HG03457 (cell line): ENCODE data around the gene GALNT10.
"Not testable (repeated sequence)": the region's sequence is repeated elsewhere in the genome, so short reads cannot be mapped to it uniquely, and the experiment has no call there.

Experiments
- ATAC-seq: cut with Tn5 transposase; IDR thresholded peaks from one replicate; pipeline ENCODE4 v1.9.1; 2021; ENCODE audit warnings: moderate number of reproducible peaks; ENCODE audit not compliant: unreplicated experiment

Gene GALNT10, protein sequence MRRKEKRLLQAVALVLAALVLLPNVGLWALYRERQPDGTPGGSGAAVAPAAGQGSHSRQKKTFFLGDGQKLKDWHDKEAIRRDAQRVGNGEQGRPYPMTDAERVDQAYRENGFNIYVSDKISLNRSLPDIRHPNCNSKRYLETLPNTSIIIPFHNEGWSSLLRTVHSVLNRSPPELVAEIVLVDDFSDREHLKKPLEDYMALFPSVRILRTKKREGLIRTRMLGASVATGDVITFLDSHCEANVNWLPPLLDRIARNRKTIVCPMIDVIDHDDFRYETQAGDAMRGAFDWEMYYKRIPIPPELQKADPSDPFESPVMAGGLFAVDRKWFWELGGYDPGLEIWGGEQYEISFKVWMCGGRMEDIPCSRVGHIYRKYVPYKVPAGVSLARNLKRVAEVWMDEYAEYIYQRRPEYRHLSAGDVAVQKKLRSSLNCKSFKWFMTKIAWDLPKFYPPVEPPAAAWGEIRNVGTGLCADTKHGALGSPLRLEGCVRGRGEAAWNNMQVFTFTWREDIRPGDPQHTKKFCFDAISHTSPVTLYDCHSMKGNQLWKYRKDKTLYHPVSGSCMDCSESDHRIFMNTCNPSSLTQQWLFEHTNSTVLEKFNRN

GRCh38 chr5:154190595-154191304, at the start of gene GALNT10:
Gene GALNT10 (plus strand): TSS chr5:154190733. CDS start chr5:154190867, 134 bp downstream.
- peak; percentile 61 for ATAC-seq

GRCh38 chr5:154141745-154142221, 48.8 kb upstream of the GALNT10 start:
- ATAC-seq: no peak

DNA sequence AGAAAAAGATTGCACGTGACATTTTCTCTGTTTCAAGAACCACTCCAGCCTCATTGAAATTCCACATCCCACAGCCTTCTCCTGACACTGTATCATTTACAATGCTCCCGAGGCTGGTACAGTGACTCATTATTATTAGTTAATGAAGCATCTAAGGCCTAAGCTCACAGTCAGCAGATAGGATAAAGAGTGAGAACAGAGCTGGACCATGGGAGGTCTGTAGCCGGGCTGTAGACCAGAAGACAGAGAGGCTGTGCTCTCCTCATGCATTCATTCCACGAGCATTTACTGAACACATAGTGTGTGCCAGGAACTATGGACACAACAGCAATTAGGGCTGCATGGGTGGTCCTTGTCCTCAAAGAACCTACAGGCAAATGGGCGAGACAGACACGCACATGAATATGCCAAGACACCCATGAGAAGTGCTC, 47.3 kb upstream of the GALNT10 start:
- ATAC-seq: no peak

GRCh38 chr5:154145268-154145667, 45.3 kb upstream of the GALNT10 start:
- no peak for ATAC-seq

GRCh38 chr5:154146409-154146808, 44.1 kb upstream of the GALNT10 start:
- ATAC-seq: no peak

DNA sequence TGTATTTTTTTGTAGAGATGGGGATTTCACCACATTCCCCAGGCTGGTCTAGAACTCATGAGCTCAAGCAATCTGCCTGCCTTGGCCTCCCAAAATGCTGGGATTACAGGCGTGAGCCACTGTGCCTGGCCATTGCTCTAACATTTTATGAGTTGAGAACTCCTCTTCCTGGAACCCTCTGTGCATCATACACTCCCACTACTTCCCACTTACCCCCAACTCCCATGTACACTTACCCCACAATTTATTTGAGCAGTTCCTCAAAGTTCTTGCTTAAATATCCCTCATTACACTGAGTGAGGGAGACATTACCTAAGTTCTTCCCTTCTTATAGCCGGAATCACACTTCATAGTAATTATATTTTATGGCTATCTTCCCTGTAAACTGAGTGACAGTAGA, 42.9 kb upstream of the GALNT10 start:
- ATAC-seq: no peak

- not testable (repeated sequence) for ATAC-seq
Observed at GRCh38 chr5:154150471-154150870, 40.1 kb upstream of the GALNT10 start.

GRCh38 chr5:154157483-154158378, 32.8 kb upstream of the GALNT10 start:
- ATAC-seq: no peak

DNA sequence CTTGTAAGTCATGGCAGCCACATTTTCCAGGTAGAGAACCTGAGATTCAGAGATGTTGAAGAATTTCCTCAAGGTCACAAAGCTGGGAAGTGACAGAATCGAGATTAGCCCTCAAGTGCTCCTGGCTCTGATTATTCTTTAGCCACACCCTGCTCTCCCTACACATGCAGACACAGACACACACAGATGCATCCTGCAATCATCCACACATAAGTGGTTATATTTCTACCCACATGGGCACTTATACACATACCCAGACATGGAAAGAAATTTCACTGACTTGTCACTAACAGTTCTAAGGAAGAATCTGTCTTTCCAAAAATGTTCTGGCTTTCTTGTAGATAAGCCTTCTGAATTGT, 32.2 kb upstream of the GALNT10 start:
- no peak for ATAC-seq

DNA sequence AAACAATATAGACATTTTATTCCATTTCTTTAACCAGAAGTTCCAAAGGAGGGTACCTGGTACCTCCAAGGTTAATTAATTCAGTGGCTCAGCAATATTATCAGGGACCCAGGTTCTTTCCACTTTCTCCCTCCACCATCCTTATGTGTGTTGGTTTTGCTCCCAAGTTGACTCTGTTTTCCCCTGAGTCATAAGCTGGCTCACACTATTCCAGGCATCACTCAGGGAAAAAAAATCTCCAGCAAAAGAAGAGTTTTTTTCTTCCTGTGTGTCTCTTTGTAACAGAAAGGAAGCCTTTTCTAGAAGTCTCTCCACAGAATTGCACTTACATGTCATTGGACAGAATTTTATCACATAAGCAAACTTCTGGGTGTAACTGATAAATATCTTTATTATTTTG, 31.2 kb upstream of the GALNT10 start:
- no peak for ATAC-seq

- ATAC-seq: no peak
Observed at GRCh38 chr5:154162539-154163151, 27.9 kb upstream of the GALNT10 start.

DNA sequence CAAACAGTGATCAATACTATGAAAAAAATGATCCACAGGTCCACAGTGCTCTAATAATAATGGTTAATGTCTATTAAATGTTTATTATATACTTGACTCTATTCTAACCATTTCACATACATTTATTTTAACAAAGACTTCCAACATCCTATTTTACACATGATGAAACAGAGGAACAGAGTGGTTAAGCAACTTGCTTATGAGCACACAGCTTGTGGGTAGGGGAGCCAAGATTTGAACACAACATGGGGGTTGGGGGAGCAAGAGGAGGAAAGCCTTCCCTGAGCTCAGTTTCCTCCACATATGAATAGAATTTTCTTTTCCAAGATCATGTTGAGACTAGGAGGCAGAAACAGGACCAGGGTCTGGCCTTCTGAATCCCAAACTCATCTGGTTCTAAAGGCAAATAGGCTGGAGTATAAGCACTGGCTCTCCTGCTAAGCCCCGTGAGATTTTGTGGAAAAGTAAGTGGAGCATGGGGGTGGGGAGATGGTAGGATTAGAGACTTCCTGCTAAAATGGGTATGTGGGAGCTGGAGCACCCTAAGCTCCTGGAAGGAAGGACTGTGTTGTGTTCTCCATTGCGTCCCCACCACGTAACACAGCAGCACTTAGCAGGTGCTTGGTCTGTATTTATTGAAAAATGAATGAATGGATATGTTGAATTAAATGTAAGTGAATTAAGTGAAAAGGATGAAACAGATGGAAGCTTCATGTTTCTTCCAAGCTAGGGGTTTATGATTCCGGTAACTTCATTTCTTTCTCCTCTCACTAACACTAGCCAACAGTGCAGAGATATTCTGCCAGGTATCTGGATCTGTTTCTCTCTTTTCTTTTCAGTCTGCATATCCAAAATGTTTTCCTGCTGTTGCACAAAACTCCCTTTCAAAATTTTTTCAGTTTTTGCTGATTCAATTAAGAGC, 26.9 kb upstream of the GALNT10 start:
- no peak for ATAC-seq

GRCh38 chr5:154164249-154164581, 26.3 kb upstream of the GALNT10 start:
- no peak for ATAC-seq

GRCh38 chr5:154165886-154166285, 24.6 kb upstream of the GALNT10 start:
- ATAC-seq: no peak

- no peak for ATAC-seq
Observed at GRCh38 chr5:154166901-154167791, 23.4 kb upstream of the GALNT10 start.

DNA sequence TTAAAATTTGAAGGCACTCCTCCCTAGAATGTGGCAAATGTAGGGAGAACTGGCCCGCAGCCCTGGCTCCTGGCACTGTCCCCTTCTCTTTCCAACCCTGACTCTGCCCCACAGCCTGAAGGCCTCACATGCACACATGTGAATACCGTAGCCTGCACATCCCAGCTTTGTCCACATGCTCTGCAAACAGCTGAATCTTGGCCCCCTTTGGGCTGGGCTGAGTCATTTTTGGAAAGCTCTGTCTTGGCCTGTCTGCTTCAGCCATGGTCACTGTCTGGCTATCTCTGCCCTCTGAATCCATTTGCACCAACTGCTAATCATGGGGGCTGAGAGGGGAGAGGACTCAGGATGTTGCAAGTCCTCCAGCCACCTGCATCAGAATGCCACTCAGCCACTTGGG, 22.1 kb upstream of the GALNT10 start:
- ATAC-seq: no peak

- ATAC-seq: no peak
Observed at GRCh38 chr5:154172785-154173184, 17.7 kb upstream of the GALNT10 start.

DNA sequence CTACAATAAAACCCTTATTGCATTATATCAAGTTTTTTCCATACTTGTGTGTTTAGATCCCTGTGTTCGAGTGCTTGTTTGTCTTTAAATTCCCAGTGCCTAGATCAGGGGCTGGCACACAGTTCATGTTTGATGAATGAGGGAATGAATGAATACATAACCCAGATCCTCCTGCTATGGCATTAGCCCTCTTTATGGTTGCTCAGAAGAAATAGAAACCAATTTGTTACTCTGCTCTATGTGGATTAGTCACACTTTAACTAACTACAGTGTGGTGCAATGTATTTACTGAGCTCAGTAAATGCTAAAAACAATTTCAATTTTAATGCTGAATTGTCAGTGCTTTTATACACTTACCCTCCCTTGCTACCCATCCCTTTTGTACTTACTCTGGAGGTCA, 16.4 kb upstream of the GALNT10 start:
- ATAC-seq: no peak
